Measurements from ENCODE around the gene SERPINB5.

The SERPINB5 gene

DNA sequence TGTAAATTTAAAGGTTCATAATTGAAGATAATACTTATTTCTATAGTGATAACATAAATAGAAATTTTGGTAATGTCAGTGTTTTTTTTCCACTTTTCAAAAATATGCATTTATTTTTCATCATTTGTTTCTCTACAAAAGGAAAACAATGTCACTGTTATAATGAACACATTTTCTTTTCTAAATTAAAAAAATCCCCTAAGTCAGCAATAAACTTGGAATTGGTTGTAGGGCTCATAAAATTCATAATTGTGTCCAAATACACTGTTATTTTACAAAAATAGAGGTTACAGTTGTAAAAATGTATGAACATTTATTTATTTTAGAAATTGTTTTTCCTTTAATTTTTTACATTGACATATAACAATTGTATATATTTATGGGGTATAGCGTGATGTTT, 39.0 kb downstream of the SERPINB5 start:
- Histone ChIP-seq H3K27me3 (ENCODE audit: control insufficient read depth in 5 of 5, insufficient read depth in 4 of 5, low read length in 5 of 5) (peaks cover 0 to 10% (median 3%) of the 10 kb centered on the region in 5 donors), H3K9me3 (ENCODE audit: control insufficient read depth in 5 of 5, low read length in 5 of 5) (no peaks in the 10 kb centered on the region), H3K27ac (ENCODE audit: low read depth, low read length) (no peak overlapping the region), H3K36me3 (ENCODE audit: control insufficient read depth in 5 of 5, insufficient read depth in 5 of 5, low read length in 5 of 5) (no peaks in the 10 kb centered on the region), H3K9ac (ENCODE audit: low read length in 5 of 5) (no peak overlapping the region), H3K4me1 (ENCODE audit: control insufficient read depth in 5 of 5, insufficient read depth in 5 of 5, low read length in 5 of 5) (no peaks in the 10 kb centered on the region), H3K4me3 (ENCODE audit: low read depth in 1 of 5, low read length in 5 of 5) (no peak overlapping the region)

DNA sequence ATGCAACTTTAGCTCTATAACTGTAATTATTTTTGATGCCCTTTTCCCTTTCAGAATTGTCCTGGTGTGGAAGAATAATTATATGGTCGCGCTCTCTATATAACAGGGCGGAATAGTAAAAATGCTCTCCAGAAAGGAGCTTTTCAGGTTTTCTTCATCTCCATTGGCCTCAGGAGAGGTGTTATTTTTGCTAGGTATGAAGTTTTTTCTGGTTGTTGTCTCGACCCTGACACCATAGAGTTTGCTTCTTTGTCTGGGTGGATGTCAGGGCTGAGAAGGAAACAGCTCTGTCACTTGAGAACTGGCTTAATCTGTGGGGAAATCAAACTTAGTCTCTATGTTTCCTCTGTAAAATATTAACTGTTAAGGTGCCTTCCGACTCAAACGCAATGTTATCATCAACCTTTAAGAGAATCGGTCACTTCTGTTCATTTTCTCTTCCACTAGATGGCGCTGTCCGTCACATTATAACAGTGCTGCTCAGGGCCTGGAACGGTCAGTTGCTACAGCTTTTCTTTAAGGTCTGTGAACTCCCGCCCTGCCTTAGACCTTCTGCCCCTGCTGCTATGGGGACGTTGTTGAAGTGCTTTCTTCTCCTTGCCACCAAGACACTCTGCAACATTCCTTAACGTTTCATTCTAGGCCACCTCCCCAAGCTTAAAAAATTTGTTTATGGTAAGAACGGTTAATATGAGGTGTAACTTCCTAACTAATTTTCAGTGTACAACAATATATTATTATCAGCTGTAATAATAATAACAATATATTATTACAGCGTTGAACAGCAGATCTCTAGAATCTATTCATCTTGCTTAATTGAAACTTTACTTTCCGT, 41.6 kb downstream of the SERPINB5 start:
- H3K9me3 ChIP-seq (ENCODE audit: control insufficient read depth in 5 of 5, low read length in 5 of 5) = no peaks in the 10 kb centered on the region
- H3K9ac ChIP-seq (ENCODE audit: low read length in 5 of 5) = no peak overlapping the region
- no peaks in the 10 kb centered on the region for H3K4me1 ChIP-seq (ENCODE audit: control insufficient read depth in 5 of 5, insufficient read depth in 5 of 5, low read length in 5 of 5)
- no peaks in the 10 kb centered on the region for H3K36me3 ChIP-seq (ENCODE audit: control insufficient read depth in 5 of 5, insufficient read depth in 5 of 5, low read length in 5 of 5)
- no peak overlapping the region for H3K4me3 ChIP-seq (ENCODE audit: low read depth in 1 of 5, low read length in 5 of 5)
- H3K27me3 ChIP-seq (ENCODE audit: control insufficient read depth in 5 of 5, insufficient read depth in 4 of 5, low read length in 5 of 5) = peaks cover 0 to 8% (median 3%) of the 10 kb centered on the region in 5 donors
- H3K27ac ChIP-seq (ENCODE audit: low read depth, low read length) = no peak overlapping the region

- Histone ChIP-seq H3K9me3 (ENCODE audit: control insufficient read depth in 5 of 5, low read length in 5 of 5) (no peaks in the 10 kb centered on the region), H3K27me3 (ENCODE audit: control insufficient read depth in 5 of 5, insufficient read depth in 4 of 5, low read length in 5 of 5) (peaks cover 0 to 3% (median 0%) of the 10 kb centered on the region in 5 donors), H3K4me1 (ENCODE audit: control insufficient read depth in 5 of 5, insufficient read depth in 5 of 5, low read length in 5 of 5) (no peaks in the 10 kb centered on the region), H3K9ac (ENCODE audit: low read length in 5 of 5) (no peak overlapping the region), H3K36me3 (ENCODE audit: control insufficient read depth in 5 of 5, insufficient read depth in 5 of 5, low read length in 5 of 5) (no peaks in the 10 kb centered on the region), H3K27ac (ENCODE audit: low read depth, low read length) (no peak overlapping the region), H3K4me3 (ENCODE audit: low read depth in 1 of 5, low read length in 5 of 5) (no peak overlapping the region)
These were observed 43.4 kb downstream of the SERPINB5 start for GRCh38 chr18:63520053-63520685.

DNA sequence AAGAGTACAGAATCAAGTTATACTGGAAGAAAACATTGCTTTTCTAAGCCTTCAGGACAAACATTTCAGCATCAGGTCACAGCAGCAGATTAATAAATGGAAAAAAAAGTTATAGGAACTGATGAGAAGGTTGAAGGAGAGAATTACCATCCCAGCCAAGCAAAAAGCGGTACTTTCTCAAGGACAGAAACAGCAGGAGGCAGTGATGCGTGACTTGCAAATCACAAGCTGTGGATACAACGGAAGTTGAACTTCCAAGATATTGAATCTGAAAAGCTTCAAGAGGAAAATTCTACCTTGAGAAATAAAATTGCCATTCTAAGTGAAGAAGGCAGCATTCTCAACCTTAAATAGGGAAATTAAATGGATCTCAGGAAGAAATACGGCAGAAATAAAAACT, 46.9 kb downstream of the SERPINB5 start:
- H3K9ac ChIP-seq (ENCODE audit: low read length in 5 of 5) = no peak overlapping the region
- no peak overlapping the region for H3K4me3 ChIP-seq (ENCODE audit: low read depth in 1 of 5, low read length in 5 of 5)
- H3K4me1 ChIP-seq (ENCODE audit: control insufficient read depth in 5 of 5, insufficient read depth in 5 of 5, low read length in 5 of 5) = no peaks in the 10 kb centered on the region
- peaks cover 0 to 3% (median 0%) of the 10 kb centered on the region in 5 donors for H3K27me3 ChIP-seq (ENCODE audit: control insufficient read depth in 5 of 5, insufficient read depth in 4 of 5, low read length in 5 of 5)
- no peaks in the 10 kb centered on the region for H3K9me3 ChIP-seq (ENCODE audit: control insufficient read depth in 5 of 5, low read length in 5 of 5)
- no peak overlapping the region for H3K27ac ChIP-seq (ENCODE audit: low read depth, low read length)
- no peaks in the 10 kb centered on the region for H3K36me3 ChIP-seq (ENCODE audit: control insufficient read depth in 5 of 5, insufficient read depth in 5 of 5, low read length in 5 of 5)

GRCh38 chr18:63527251-63527650, 50.5 kb downstream of the SERPINB5 start:
- no peak overlapping the region for H3K9ac ChIP-seq (ENCODE audit: low read length in 5 of 5)
- no peaks in the 10 kb centered on the region for H3K9me3 ChIP-seq (ENCODE audit: control insufficient read depth in 5 of 5, low read length in 5 of 5)
- no peak overlapping the region for H3K27ac ChIP-seq (ENCODE audit: low read depth, low read length)
- no peaks in the 10 kb centered on the region for H3K36me3 ChIP-seq (ENCODE audit: control insufficient read depth in 5 of 5, insufficient read depth in 5 of 5, low read length in 5 of 5)
- no peak overlapping the region for H3K4me3 ChIP-seq (ENCODE audit: low read depth in 1 of 5, low read length in 5 of 5)
- H3K4me1 ChIP-seq (ENCODE audit: control insufficient read depth in 5 of 5, insufficient read depth in 5 of 5, low read length in 5 of 5) = no peaks in the 10 kb centered on the region
- H3K27me3 ChIP-seq (ENCODE audit: control insufficient read depth in 5 of 5, insufficient read depth in 4 of 5, low read length in 5 of 5) = peaks cover 0 to 2% (median 0%) of the 10 kb centered on the region in 5 donors

- Histone ChIP-seq H3K4me1 (ENCODE audit: control insufficient read depth in 5 of 5, insufficient read depth in 5 of 5, low read length in 5 of 5) (no peaks in the 10 kb centered on the region), H3K27me3 (ENCODE audit: control insufficient read depth in 5 of 5, insufficient read depth in 4 of 5, low read length in 5 of 5) (peaks cover 0 to 2% (median 0%) of the 10 kb centered on the region in 5 donors), H3K9me3 (ENCODE audit: control insufficient read depth in 5 of 5, low read length in 5 of 5) (no peaks in the 10 kb centered on the region), H3K4me3 (ENCODE audit: low read depth in 1 of 5, low read length in 5 of 5) (no peak overlapping the region), H3K27ac (ENCODE audit: low read depth, low read length) (no peak overlapping the region), H3K36me3 (ENCODE audit: control insufficient read depth in 5 of 5, insufficient read depth in 5 of 5, low read length in 5 of 5) (no peaks in the 10 kb centered on the region), H3K9ac (ENCODE audit: low read length in 5 of 5) (no peak overlapping the region)
These were observed 52.2 kb downstream of the SERPINB5 start for GRCh38 chr18:63528863-63529492.

- Histone ChIP-seq H3K4me1 (ENCODE audit: control insufficient read depth in 5 of 5, insufficient read depth in 5 of 5, low read length in 5 of 5) (no peaks in the 10 kb centered on the region), H3K36me3 (ENCODE audit: control insufficient read depth in 5 of 5, insufficient read depth in 5 of 5, low read length in 5 of 5) (no peaks in the 10 kb centered on the region), H3K4me3 (ENCODE audit: low read depth in 1 of 5, low read length in 5 of 5) (no peak overlapping the region), H3K9me3 (ENCODE audit: control insufficient read depth in 5 of 5, low read length in 5 of 5) (no peaks in the 10 kb centered on the region), H3K27ac (ENCODE audit: low read depth, low read length) (no peak overlapping the region), H3K9ac (ENCODE audit: low read length in 5 of 5) (no peak overlapping the region), H3K27me3 (ENCODE audit: control insufficient read depth in 5 of 5, insufficient read depth in 4 of 5, low read length in 5 of 5) (peaks cover 0 to 2% (median 0%) of the 10 kb centered on the region in 5 donors)
These were observed 55.7 kb downstream of the SERPINB5 start for GRCh38 chr18:63532471-63532870.

DNA sequence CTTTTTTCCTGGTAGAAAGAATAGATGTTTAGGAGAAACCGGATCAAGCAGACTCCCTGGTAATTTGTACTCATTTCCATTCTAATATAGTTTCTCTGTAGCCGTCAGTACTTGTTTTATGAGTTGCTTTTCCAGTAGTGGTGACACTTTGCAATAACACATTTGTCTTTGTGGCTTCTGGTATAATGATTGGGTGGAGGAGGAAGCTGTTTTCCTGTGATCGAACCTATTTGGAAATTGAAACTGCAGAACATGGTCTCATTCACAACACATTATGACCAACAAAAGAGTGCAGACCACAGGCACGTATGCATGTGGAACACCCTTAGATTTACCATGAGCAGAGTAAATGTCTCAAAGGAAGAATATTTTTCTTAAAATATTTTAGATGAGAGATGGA, 57.9 kb downstream of the SERPINB5 start:
- Histone ChIP-seq H3K27me3 (ENCODE audit: control insufficient read depth in 5 of 5, insufficient read depth in 4 of 5, low read length in 5 of 5) (peaks cover 0 to 2% (median 0%) of the 10 kb centered on the region in 5 donors), H3K36me3 (ENCODE audit: control insufficient read depth in 5 of 5, insufficient read depth in 5 of 5, low read length in 5 of 5) (no peaks in the 10 kb centered on the region), H3K27ac (ENCODE audit: low read depth, low read length) (no peak overlapping the region), H3K9ac (ENCODE audit: low read length in 5 of 5) (no peak overlapping the region), H3K9me3 (ENCODE audit: control insufficient read depth in 5 of 5, low read length in 5 of 5) (no peaks in the 10 kb centered on the region), H3K4me1 (ENCODE audit: control insufficient read depth in 5 of 5, insufficient read depth in 5 of 5, low read length in 5 of 5) (peaks cover 0 to 2% (median 0%) of the 10 kb centered on the region in 5 donors), H3K4me3 (ENCODE audit: low read depth in 1 of 5, low read length in 5 of 5) (no peak overlapping the region)

DNA sequence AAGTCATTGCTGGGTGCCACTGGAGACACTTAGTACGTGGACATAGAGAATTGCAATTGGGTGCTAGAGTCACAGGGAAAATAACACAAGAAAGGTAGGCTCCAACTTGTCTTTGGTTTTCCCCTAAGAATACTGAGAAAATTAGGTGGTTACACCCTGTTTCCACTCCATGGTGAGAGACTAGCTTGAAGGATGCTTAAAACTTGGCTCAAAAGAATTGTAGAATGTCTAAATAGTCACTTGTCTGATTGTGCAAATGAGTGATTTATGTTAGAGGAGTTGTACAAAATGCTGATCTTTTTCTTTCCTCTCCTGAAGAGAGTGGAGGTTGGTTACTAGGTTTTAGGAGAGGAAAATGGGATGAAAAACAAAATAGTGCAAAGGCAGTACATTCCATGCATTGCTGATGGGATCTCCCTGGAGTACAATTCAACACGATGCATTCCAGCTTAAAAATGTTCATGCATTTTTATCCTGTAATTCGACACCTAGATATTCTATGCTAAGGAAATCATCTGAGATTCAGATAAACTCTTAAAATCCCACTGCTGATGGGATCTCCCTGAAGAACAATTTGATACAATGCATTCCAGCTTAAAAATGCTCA, 63.2 kb downstream of the SERPINB5 start:
- Histone ChIP-seq H3K9me3 (ENCODE audit: control insufficient read depth in 5 of 5, low read length in 5 of 5) (no peaks in the 10 kb centered on the region), H3K36me3 (ENCODE audit: control insufficient read depth in 5 of 5, insufficient read depth in 5 of 5, low read length in 5 of 5) (no peaks in the 10 kb centered on the region), H3K4me3 (ENCODE audit: low read depth in 1 of 5, low read length in 5 of 5) (no peak overlapping the region), H3K27ac (ENCODE audit: low read depth, low read length) (no peak overlapping the region), H3K9ac (ENCODE audit: low read length in 5 of 5) (no peak overlapping the region), H3K27me3 (ENCODE audit: control insufficient read depth in 5 of 5, insufficient read depth in 4 of 5, low read length in 5 of 5) (no peaks in the 10 kb centered on the region), H3K4me1 (ENCODE audit: control insufficient read depth in 5 of 5, insufficient read depth in 5 of 5, low read length in 5 of 5) (peaks cover 0 to 10% (median 6%) of the 10 kb centered on the region in 5 donors)

DNA sequence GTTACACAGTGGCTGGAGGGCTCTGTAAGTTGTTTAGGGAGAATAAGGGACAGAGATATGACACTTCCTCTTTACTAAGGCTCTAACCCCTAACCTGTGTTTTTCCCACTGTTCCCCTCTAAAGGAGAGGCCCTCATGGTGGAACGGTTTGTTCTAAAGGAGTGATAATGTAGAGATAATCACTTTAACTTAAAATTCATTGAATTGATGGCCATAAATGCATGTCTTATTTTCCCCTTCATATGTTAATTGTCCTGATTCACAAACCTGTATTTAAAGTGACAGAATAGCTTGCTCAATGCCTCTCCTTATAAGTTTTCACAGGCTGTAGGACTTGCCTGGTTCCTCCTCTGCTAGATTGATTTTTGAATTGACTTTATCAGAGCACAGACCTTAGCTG, 65.3 kb downstream of the SERPINB5 start, which contains the start of gene SERPINB12:
Gene SERPINB12 (plus strand): TSS at position 301 of the 400 bp plus-strand sequence. CDS start 13,791 bp downstream, outside the sequence.
- Histone ChIP-seq H3K9ac (ENCODE audit: low read length in 5 of 5) (no peak within 1 kb of the TSS), H3K36me3 (ENCODE audit: control insufficient read depth in 5 of 5, insufficient read depth in 5 of 5, low read length in 5 of 5) (no peaks in the 10 kb centered on the region), H3K4me3 (ENCODE audit: low read depth in 1 of 5, low read length in 5 of 5) (no peak within 1 kb of the TSS), H3K4me1 (ENCODE audit: control insufficient read depth in 5 of 5, insufficient read depth in 5 of 5, low read length in 5 of 5) (peaks cover 0 to 10% (median 6%) of the 10 kb centered on the region in 5 donors), H3K27ac (ENCODE audit: low read depth, low read length) (no peak within 1 kb of the TSS), H3K27me3 (ENCODE audit: control insufficient read depth in 5 of 5, insufficient read depth in 4 of 5, low read length in 5 of 5) (no peaks in the 10 kb centered on the region), H3K9me3 (ENCODE audit: control insufficient read depth in 5 of 5, low read length in 5 of 5) (no peaks in the 10 kb centered on the region)
